HG02884 (cell line): ENCODE data around the gene TMEM240.
"Not testable (repeated sequence)": the region's sequence is repeated elsewhere in the genome, so short reads cannot be mapped to it uniquely, and the experiment has no call there.

Experiments used
- ATAC-seq: cut with Tn5 transposase; IDR thresholded peaks from one replicate; pipeline ENCODE4 v1.9.1; 2021; ENCODE audit warnings: mild to moderate bottlenecking, moderate library complexity; ENCODE audit not compliant: unreplicated experiment

TMEM240 gene

DNA sequence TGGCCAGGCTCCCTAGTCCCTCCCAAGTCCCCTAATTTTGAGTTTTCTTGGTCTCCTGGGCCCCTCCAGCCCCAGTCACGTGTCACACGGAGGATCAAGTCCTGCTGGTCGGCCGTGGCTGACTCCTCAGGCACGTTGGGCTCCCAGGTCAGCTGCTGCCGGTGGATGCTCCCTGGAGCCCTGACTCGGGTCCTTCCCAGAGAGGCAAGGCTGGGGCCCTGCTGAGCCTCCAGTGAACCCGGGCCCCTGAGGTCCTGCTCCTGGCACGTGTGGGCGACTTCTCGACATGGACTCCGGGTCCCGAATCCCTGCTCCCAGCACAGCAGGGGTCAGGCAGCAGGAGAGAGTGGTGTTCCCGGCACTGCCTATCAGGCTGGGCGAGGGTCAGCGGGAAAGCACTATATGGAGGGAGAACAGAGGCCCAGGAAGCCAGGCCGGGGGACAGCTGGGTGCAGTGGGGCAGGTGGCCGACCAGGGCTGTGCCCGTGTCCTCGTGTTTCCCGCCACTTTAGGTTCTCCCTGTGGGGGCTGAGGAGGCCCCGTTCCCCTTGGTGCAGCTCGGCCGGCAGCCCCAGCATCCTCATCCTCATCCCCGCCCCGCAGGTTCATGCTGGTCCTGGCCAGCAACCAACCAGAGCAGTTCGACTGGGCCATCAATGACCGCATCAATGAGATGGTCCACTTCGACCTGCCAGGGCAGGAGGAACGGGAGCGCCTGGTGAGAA, 13.2 kb downstream of the TMEM240 start:
- ATAC-seq = no peak

DNA sequence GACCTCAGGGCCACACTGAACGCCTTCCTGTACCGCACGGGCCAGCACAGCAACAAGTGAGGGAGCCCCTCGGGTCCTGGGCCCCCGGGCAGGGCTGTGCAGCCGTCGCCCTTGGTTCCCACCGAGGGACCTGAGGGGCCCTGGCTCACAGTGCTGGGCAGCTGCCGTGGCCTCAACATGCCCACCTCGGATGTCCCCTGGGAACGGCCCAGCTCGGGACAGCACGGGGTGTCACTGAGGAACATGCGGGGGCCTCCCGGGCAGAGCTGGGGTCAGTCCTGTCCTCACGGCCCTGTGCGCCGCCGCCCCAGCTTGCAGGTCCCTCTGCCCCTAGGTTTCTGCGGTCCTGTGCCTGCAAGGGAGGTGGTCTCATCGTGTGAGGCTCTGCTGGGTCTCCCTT, 13.9 kb downstream of the TMEM240 start:
- not testable (repeated sequence) for ATAC-seq

GRCh38 chr1:1524750-1525383, 15.6 kb downstream of the TMEM240 start:
- not testable (repeated sequence) for ATAC-seq

DNA sequence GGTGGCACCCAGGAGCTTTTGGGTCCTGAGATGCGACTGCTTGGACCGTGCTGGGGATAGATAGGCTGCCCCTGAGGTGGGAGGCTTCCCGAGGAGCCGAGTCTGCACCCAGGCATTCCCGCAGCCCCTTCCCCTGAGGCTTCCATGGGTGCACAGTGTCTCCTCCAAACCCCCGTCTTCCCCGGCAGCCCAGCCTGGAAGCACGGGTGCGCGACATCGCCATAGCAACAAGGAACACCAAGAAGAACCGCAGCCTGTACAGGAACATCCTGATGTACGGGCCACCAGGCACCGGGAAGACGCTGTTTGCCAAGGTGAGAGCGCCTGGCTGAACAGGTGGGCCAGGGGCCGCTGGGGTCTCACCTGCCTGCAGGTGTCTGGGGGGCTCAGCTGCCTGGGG, 16.8 kb downstream of the TMEM240 start:
- not testable (repeated sequence) for ATAC-seq

DNA sequence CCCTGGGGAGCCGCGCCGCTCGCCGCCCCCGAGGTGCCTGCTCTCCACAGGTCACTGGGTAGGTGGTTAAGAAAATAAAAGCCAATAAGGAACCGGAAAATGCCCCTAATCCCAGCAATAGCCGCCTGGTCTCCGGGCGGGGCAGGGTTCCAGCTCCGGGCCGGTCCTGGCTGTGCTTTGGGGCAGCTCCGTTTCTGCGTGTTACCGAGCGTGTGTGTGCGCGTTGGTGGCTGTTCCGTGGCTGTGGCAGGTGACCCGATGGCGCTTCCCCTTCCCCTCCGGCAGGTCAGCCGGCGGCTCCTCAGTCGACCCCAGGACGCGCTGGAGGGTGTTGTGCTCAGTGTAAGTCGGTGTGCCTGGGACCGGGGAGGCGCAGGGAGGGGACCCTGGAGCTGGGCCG, 17.2 kb downstream of the TMEM240 start:
- ATAC-seq = not testable (repeated sequence)

DNA sequence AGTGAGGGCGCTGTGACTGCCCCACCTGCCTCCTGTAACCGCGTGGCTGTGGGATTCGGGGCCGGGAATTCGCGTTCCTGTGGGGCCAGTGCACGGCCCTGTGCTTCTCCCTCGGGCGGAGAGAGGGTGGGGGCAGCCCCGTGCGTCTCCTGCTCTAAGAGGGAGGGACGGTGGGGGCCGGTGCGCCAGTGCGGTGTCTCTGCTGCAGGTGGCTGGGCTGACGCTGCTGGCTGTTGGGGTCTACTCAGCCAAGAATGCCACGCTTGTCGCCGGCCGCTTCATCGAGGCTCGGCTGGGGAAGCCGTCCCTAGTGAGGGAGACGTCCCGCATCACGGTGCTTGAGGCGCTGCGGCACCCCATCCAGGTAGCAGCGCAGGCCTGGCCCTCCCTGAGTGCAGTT, 17.9 kb downstream of the TMEM240 start:
- ATAC-seq = not testable (repeated sequence)

DNA sequence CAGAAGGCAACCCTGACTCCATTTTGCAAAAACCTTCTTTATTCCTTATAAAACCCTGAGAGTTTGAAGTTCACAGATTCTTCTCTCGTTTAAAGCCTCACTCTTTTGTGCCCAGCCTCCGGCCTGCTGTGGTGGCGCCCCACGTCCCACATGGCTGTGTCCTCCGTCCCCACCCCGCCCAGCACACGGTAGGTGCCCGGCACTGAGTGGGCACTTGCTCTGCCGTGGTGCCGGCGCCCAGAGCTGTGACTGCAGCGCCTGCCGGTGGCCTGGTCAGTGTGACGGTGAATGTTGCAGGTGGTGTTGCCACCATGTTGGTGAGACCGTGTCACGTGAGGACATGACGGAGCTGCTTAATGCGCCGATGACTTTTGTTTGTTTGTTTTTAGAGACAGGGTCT, 19.1 kb downstream of the TMEM240 start:
- no peak for ATAC-seq

DNA sequence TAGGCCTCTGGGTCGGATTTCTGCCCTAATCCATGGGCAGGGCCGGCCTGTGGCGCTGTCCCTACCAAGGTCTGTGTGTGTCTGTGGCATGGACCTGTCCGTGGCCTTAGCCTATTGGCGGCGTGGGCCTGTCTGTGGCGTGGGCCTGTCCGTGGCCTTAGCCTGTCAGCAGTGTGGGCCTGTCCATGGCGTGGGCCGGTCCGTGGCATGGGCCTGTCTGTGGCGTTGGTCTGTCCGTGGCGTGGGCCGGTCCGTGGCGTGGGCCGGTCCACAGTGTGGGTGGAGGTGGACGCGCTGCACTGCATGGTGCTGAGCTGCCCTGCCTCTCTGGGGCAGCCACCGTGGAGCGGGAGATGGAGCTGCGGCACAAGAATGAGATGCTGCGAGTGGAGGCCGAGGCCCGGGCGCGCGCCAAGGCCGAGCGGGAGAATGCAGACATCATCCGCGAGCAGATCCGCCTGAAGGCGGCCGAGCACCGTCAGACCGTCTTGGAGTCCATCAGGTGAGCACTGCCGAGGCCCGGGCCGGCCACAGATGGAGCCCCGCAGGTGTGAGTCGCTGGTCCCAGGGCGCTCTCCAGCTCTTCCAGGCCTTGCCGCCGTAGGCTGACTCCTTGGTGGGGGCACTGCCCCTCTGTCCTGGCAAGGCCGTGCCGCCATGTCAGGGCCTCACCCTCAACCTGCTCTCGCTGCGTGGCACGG, 20.5 kb downstream of the TMEM240 start:
- not testable (repeated sequence) for ATAC-seq

DNA sequence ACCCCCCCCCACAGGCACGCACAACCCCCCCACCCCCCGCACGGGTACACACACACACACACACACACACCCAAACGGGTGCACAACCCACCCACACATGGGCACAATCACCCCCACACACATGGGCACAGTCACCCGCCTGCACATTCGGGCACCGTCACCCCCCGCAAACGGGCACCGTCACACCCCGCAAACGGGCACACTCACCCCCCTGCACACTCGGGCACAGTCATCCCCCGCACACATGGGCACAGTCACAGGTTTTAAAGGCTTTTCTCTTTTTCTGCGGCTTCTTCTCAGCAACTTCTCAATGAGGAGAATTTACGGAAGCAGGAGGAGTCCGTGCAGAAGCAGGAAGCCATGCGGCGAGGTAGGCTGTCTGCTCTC, 21.8 kb downstream of the TMEM240 start:
- not testable (repeated sequence) for ATAC-seq

- no peak for ATAC-seq
These were observed 22.3 kb downstream of the TMEM240 start for GRCh38 chr1:1517973-1518620.

DNA sequence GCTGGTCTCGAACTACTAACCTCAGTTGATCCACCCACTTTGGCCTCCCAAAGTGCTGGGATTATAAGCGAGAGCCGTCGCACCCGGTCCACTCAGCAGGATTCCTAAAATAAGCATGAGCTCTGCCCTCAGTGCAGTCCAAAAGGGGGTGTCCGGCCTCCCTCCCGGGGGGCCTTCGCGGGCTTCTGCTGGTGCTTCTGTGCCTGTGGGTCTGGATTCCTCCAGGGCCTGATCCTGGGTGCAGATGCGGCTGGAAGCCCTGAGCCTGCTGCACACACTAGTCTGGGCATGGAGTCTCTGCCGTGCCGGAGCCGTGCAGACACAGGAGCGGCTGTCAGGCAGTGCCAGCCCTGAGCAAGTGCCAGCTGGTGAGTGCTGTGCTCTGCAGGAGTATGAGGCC, 23.5 kb downstream of the TMEM240 start:
- not testable (repeated sequence) for ATAC-seq

- ATAC-seq = not testable (repeated sequence)
These were observed 26.0 kb downstream of the TMEM240 start for GRCh38 chr1:1514376-1514775.

GRCh38 chr1:1513675-1514074, 26.7 kb downstream of the TMEM240 start:
- not testable (repeated sequence) for ATAC-seq

GRCh38 chr1:1512425-1512824, 28.0 kb downstream of the TMEM240 start:
- ATAC-seq = peak; percentile 13

- peak; percentile 86 for ATAC-seq
These were observed 28.7 kb downstream of the TMEM240 start, which contains the start of gene ATAD3A for GRCh38 chr1:1511533-1512285. Gene ATAD3A (plus strand): TSS chr1:1512162. CDS start chr1:1512269, 107 bp downstream.

- no peak for ATAC-seq
These were observed 29.4 kb downstream of the TMEM240 start for GRCh38 chr1:1510912-1511532.

DNA sequence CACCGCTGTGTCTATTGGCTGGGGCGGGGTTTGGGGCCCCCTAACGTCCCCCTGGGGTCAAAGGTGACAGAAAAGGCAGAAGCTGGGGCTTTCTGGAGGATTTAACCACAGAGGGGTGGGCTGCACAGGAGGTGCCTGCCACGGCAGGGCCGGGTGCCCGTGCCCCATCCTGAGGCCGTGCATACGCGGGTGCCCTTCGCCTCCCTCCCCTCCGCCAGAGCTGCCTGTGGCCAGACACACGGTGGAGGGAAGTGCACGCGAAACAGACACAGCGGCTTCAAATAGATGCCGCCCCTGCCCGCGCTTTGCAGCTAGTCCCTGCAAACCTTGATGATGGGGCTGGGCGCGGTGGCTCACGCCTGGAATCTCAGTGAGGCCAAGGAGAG, 31.0 kb downstream of the TMEM240 start:
- not testable (repeated sequence) for ATAC-seq

DNA sequence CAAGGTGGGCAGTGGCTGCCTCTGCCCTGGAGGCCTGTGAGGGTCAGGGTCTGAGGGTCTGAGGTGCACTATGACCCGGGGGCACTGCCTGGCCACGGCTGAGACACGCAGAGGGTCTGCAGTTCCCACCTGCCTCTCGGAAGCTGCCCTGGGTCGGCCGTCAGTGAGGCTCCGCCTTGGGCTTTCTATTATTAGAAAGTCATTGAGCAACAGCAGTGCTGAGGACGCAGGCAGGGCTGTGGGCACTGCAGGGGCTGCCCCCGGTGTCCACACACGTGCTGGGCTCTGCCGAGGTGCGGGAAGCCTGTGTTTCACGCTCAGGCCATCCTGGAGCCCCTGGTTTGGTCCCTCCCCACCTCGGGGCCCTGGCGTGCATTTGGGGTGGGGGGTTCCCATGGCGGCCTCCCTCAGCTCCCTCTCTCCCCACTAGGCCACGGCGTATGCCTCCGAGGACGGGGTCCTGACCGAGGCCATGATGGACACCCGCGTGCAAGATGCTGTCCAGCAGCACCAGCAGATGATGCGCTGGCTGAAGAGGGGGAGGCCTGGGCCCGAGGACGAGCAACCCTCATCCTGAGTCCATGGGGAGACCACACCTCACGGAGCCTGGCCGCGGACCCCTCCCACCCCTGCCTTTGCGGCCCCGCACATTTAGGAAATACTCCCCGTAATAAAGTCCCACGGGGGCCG, 31.5 kb downstream of the TMEM240 start:
- ATAC-seq = not testable (repeated sequence)

- ATAC-seq = no peak
These were observed 33.1 kb downstream of the TMEM240 start for GRCh38 chr1:1507305-1507704.
